Astrocyte of the spinal cord (primary cell): ENCODE measurements around the gene CIT.
"Not testable (repeated sequence)": the region's sequence is repeated elsewhere in the genome, so short reads cannot be mapped to it uniquely, and the experiment has no call there.

ENCODE experiments used
- DNase-seq: peaks from one replicate; pipeline ENCODE4 v3.0.0; 2011; ENCODE audit warnings: low read depth, low spot score
- H3K4me3 ChIP-seq: 2 replicates; pipeline ENCODE4 v1.5.1; 2011; ENCODE audit warnings: low read depth, mild to moderate bottlenecking, low read length, moderate library complexity
- in situ Hi-C: cut with HindIII; loops from 2 replicates; pipeline ENCODE4 v1.10.0; 2017; ENCODE audit warnings: low sequenced_read_pairs
- TF ChIP-seq, protein P1 (sequence below): IDR thresholded peaks from 2 replicates; pipeline ENCODE4 v1.5.1; 2012; ENCODE audit warnings: low read depth, mild to moderate bottlenecking, low read length, inconsistent platforms

The CIT gene

DNA sequence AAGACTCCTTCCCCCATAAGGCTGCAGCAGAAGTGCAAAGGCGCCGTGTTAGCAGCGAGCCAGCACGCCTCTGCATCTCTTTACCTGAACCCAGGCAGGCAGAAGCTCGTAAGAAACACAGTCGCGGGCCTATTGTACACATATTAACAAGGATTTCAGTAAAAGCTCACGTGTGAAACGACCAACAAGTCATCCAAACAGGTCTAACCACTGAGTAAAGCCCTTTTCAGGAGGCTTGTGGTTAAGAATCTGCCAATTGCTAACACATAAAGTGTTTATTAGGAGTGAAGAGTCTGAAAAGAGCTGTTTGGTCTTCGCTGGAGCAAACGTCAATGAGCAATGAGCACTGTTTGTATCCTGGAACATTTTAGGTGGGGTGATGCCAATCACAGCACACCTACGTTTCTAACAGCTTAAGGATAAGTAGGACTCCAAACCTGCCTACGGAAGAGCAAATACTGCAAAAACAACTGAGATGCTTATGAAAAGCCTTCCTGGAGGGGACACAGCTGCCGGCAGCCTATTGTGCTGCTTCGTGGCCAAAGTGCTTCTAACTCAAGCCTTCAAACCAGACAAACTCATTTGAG lies 166.1 kb downstream of the CIT start:
- no peak overlapping the region for H3K4me3 ChIP-seq
- in situ Hi-C loops = no loop called here
- no peak for DNase-seq
- TF ChIP-seq, protein P1, sequence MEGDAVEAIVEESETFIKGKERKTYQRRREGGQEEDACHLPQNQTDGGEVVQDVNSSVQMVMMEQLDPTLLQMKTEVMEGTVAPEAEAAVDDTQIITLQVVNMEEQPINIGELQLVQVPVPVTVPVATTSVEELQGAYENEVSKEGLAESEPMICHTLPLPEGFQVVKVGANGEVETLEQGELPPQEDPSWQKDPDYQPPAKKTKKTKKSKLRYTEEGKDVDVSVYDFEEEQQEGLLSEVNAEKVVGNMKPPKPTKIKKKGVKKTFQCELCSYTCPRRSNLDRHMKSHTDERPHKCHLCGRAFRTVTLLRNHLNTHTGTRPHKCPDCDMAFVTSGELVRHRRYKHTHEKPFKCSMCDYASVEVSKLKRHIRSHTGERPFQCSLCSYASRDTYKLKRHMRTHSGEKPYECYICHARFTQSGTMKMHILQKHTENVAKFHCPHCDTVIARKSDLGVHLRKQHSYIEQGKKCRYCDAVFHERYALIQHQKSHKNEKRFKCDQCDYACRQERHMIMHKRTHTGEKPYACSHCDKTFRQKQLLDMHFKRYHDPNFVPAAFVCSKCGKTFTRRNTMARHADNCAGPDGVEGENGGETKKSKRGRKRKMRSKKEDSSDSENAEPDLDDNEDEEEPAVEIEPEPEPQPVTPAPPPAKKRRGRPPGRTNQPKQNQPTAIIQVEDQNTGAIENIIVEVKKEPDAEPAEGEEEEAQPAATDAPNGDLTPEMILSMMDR = no peak

DNA sequence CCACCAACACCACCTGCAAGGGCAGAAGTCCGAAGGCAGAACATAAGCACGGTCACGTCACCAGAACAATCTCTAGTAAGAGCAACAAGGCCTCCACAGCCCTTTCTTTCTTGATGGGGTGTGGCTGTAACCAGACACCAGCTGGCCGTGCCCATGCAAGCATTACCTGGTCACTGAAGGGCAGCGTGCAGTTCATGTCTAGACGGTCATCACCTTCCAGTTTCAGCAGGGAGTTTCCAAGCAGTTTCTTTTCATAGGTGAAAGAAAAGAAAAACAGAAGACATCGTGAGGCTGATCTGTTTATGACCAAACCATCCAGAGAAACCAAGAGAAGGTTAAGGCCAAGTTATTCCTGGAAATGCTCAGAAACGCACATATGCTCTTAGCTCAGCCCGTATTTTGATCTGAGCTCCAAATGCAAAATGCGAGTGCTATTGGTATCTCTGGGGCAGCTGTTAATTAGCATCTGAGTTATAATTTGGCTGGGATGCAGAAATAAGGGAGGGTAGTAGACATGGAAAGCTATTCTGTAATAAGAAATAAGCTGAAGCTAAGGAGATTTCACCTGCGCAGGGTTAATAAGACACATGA lies 166.7 kb downstream of the CIT start:
- DNase-seq = no peak
- TF ChIP-seq, protein P1 = no peak
- in situ Hi-C loops = no loop called here
- no peak overlapping the region for H3K4me3 ChIP-seq

DNA sequence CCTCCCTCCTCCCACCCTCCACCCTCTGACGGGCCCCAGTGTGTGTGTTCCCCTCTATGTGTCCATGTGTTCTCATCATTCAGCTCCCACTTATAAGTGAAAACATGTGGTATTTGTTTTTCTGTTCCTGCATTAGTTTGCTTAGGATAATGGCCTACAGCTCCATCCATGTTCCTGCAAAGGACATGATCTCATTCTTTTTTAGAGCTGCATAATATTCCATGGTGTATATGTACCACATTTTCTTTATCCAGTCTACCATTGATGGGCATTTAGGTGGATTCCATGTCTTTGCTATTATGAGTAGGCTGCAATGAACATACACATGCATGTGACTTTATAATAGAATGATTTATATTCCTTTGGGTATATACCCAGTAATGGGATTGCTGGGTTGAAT lies 170.7 kb downstream of the CIT start:
- DNase-seq, H3K4me3 ChIP-seq, in situ Hi-C loops: not testable (repeated sequence)

DNA sequence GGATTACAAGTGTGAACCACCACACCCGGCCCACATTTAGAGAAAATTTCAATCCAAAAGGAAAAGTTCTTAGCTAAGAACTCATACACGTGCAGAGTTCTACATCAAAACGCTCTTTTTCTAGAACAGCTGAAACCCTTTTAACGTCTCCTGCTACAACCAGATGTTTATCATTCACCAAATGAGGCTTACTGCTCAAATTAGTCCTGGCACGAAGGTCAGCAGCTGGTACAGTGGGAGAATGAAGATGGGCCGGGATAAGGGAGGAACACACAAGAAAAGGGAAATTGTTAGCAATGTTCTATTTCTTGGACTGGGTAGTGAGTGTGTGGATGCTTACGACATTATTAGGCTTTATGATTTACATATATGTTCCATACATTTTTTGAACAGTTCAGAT lies 171.9 kb downstream of the CIT start:
- no peak for DNase-seq
- no peak overlapping the region for H3K4me3 ChIP-seq
- in situ Hi-C loops = no loop called here
- TF ChIP-seq, protein P1 = no peak

DNA sequence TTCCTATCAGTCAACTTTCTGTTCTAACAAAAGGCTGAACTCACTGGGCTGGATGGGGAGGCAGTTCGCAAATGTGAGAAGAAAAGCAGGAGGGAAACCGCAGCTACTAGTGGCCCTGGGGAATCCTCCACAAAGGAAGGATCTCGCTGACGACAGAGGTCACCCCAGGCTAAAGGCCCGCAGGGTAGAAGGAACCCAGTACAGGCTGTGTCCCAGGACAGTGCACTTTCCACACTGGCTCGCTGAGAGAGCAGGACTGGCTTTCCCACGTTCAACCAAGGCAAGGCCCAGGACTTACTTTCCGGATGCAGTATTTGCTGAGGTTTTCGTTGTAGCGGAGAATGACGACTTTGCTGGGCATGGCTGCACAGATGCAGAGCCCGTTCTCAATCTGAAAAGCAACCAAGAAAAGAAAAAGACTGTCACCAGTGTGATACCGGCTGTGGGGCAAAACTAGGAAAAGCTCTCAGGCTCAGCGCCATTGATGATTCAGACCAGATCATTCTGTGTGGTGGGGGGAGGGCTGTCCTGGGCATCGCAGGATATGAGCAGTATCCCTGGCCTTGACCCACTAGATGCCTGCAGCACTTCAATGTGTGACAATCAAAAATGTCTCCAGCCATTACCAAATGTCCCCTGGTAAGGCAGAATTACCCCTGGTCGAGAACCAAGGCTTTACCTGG lies 172.9 kb downstream of the CIT start:
- TF ChIP-seq, protein P1 = no peak
- no peak overlapping the region for H3K4me3 ChIP-seq
- DNase-seq = no peak
- in situ Hi-C loops = no loop called here

DNA sequence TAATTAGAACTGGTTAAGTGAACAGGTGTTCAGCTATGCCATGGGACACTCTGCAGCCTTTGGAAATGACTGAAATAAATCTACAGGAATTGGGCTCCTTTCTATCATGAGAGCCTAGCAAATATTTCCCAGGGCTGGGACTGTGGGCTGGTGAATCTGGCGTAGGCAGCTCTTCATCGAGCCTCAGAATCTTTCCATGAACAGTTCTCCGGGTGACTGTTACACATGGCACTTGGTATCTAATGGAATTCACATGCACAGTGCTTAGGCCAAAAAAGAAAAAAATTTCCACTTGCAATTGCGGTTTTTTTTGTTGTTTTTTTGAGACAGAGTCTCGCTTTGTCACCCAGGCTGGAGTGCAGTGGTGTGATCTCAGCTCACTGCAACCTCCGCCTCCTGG lies 177.0 kb downstream of the CIT start:
- no peak for DNase-seq
- no peak overlapping the region for H3K4me3 ChIP-seq
- in situ Hi-C loops = no loop called here
- TF ChIP-seq, protein P1 = no peak

DNA sequence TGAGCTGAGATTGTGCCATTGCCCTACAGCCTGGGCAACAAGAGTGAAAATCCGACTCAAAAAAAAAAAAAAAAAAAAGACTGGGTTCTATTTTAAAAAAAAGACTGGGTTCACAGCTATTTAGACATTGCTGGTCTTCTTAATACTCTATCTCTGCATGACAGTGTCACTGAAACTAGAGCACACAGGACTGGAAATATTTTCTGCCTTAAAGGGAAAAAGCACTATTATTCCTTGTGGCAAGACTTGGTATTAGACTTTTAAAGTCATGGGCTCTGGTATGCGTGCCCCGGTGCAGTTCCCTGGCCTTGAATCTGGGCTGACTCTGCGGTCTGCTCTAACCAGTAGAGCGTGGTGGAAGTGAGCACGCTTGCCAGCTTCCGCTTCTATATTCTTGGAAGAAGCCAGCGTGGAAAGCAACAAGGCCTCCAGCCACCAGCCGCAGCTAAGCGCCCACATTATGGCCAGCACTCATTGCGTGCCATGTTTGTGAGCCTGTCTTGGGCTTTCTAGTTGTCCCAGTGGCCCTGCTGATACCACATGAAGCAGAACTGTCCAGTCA lies 177.8 kb downstream of the CIT start:
- no peak overlapping the region for H3K4me3 ChIP-seq
- no peak for DNase-seq
- TF ChIP-seq, protein P1 = no peak
- in situ Hi-C loops = no loop called here
